Karpas-422 (cell line): Measurements from ENCODE around the gene MEIS2. TPM values are rescaled to one million over a fixed set of nuclear protein-coding genes. Genes with fewer than 3 reads are reported as not detected.

Experiments
- DNase-seq: peaks from one replicate; pipeline ENCODE4 v3.0.0-alpha.2; 2015
- H2AFZ ChIP-seq: fragments of 200-600 bp; sonication (generic); 2 replicates; pipeline ENCODE4 v1.6.1; 2014; ENCODE audit warnings: antibody characterized with exemption, low read length, mixed read lengths
- H3K27ac ChIP-seq: fragments of 200-600 bp; sonication (generic); 2 replicates; pipeline ENCODE4 v1.5.1; 2014; ENCODE audit warnings: mild to moderate bottlenecking, low read length, moderate library complexity
- H3K27me3 ChIP-seq: fragments of 200-600 bp; sonication (generic); 2 replicates; pipeline ENCODE4 v1.6.1; 2014; ENCODE audit warnings: low read length, mixed read lengths
- H3K36me3 ChIP-seq: fragments of 200-600 bp; sonication (generic); 2 replicates; pipeline ENCODE4 v1.6.1; 2014; ENCODE audit warnings: low read length, mixed read lengths; ENCODE audit not compliant: insufficient read depth
- H3K4me1 ChIP-seq: fragments of 200-600 bp; sonication (generic); 2 replicates; pipeline ENCODE4 v1.6.1; 2014; ENCODE audit warnings: mild to moderate bottlenecking, low read length, mixed read lengths
- H3K4me2 ChIP-seq: fragments of 200-600 bp; sonication (generic); 2 replicates; pipeline ENCODE4 v1.6.1; 2014; ENCODE audit warnings: low read length, low read depth, mild to moderate bottlenecking; ENCODE audit not compliant: poor library complexity, severe bottlenecking
- H3K4me3 ChIP-seq: fragments of 200-600 bp; sonication (generic); 2 replicates; pipeline ENCODE4 v1.5.1; 2014; ENCODE audit warnings: mild to moderate bottlenecking, antibody characterized with exemption, low read length, mixed read lengths
- H3K79me2 ChIP-seq: fragments of 200-600 bp; sonication (generic); 2 replicates; pipeline ENCODE4 v1.6.1; 2014; ENCODE audit warnings: mild to moderate bottlenecking, low read length, mixed read lengths
- H3K9ac ChIP-seq: fragments of 200-600 bp; sonication (generic); 2 replicates; pipeline ENCODE4 v1.6.0; 2014; ENCODE audit warnings: low read length
- H3K9me2 ChIP-seq: fragments of 200-600 bp; sonication (generic), shearing (Covaris generic); replicated peaks from 2 replicates; pipeline ENCODE4 v1.6.0; 2014; ENCODE audit warnings: mild to moderate bottlenecking, low read length, moderate library complexity; ENCODE audit not compliant: insufficient read depth
- H3K9me3 ChIP-seq: fragments of 300-700, 200-600 bp; sonication (generic); 2 replicates; pipeline ENCODE4 v1.6.1; 2014; ENCODE audit warnings: low read length, mixed read lengths
- H4K20me1 ChIP-seq: fragments of 200-600 bp; sonication (generic); 2 replicates; pipeline ENCODE4 v1.6.1; 2014; ENCODE audit warnings: mild to moderate bottlenecking, antibody characterized with exemption, low read length, low read depth; ENCODE audit not compliant: insufficient read depth
- total RNA-seq: library from RNA; depleted of rRNA; stranded (reverse); fragments of >200 nt; shearing (Covaris generic); gene quantifications from 2 replicates; pipeline ENCODE4 v1.2.3, GENCODE V29; 2014; ENCODE audit warnings: low replicate concordance

The MEIS2 gene
- total RNA-seq, 1 experiment from 2014 or later: 68.2 TPM

DNA sequence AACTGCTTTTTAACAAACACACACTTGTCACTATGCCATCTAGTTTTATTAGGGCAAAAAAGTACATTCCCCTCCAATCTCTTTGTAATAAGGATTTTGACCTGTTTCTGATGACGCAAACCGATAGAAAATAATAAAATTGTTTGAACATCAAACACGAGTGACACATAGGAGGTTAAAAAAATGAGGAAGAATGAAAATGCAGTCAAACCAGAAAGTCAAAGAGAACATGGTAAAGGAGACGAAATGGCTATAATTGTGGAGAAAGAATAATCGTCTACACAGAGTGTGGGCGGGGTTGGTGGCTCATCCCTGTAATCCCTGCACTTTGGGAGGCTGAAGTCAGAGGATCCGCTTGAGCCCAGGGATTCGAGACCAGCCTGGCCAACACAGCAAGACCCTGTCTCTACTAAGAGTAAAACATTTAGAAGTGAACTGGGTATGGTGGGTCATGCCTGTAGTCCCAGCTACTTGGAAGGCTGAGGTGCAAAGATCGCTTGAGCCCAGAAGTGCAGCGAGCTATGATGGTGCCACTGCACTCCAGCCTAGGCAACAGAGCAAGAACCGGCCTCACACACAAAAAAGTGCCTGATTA lies 83.2 kb downstream of the MEIS2 start:
- Histone ChIP-seq H2AFZ (no peak overlapping the region), H4K20me1 (no peaks in the 10 kb centered on the region), H3K27me3 (no peaks in the 10 kb centered on the region), H3K4me2 (peak overlapping the region; percentile 86), H3K79me2 (peaks cover 68% of the 10 kb centered on the region), H3K4me1 (peaks cover 92% of the 10 kb centered on the region), H3K9ac (peak overlapping the region; percentile 67), H3K9me2 (no peaks in the 10 kb centered on the region), H3K36me3 (0 out of 2 replicates have a peak, but pooled peaks cover 1% of the 10 kb centered on the region), H3K27ac (peak overlapping the region; percentile 97), H3K4me3 (peak overlapping the region; percentile 61), H3K9me3 (no peaks in the 10 kb centered on the region)
- DNase-seq: no peak

DNA sequence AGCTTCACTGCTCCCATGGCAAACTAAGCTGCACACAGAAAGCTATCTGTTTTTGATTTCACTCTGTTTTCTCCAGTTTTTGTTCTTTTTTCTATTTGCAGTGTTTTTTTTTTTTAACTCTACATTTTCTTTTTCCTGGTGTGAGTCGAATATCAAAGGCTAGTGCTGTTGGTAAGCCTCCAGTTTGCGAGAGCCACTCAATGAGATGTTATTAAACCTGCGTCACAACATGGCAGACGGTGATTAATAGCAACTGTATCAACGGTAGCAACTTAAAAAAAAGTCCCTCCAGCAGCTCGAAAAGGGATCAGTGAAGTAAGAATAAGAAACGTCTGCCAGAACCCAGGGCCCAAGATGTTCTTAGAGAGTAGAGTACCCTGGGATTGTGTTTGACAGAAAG lies 84.1 kb downstream of the MEIS2 start:
- DNase-seq: peak; percentile 82
- no peaks in the 10 kb centered on the region for H4K20me1 ChIP-seq
- no peak overlapping the region for H2AFZ ChIP-seq
- H3K4me1 ChIP-seq: peaks cover 96% of the 10 kb centered on the region
- H3K27me3 ChIP-seq: no peaks in the 10 kb centered on the region
- H3K36me3 ChIP-seq: 0 out of 2 replicates have a peak, but pooled peaks cover 4% of the 10 kb centered on the region
- H3K4me2 ChIP-seq: peak overlapping the region; percentile 86
- H3K4me3 ChIP-seq: peak overlapping the region; percentile 61
- peak overlapping the region; percentile 97 for H3K27ac ChIP-seq
- H3K9me3 ChIP-seq: no peaks in the 10 kb centered on the region
- H3K9ac ChIP-seq: peak overlapping the region; percentile 67
- H3K79me2 ChIP-seq: peaks cover 72% of the 10 kb centered on the region
- H3K9me2 ChIP-seq: no peaks in the 10 kb centered on the region

DNA sequence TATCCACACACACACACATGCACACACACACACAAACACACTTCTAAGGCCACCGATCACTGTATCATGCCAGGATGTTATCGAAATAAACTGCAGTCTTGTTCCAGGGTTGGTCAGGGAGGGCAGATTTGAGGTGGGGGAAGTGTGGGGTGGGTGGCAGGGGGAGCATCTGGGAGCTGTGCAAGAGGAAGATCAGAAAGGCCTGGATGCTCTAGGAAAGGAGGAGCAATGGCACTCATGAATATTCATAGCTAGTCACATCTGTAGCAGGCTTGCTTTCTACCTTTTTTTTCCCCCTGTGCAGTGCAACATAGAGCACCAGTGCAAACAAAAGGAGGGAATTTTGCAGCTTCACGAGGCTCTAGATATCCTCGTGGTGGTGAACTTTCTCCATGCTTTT lies 84.9 kb downstream of the MEIS2 start:
- H3K27ac ChIP-seq: peak overlapping the region; percentile 97

DNA sequence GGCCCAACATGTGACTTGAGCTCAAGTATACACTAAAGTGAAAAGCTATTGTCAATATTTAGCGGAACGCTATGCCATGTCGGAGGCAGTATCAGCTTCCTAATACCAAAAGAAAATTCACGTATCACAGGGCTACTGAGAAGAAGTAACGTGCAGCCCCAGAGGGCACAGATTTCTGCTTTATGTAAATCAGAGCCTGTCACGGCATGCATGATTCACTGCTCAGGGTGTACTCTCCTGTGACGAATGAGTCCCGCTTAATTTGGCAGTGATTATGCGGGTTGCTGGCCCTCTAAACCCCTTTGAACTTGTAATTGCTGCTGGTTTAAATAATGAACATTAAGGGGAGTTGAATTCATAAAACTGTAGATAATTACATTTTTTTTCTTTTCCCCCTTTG lies 85.3 kb downstream of the MEIS2 start:
- Histone ChIP-seq H3K4me3 (peak overlapping the region; percentile 61), H2AFZ (no peak overlapping the region), H3K4me2 (peak overlapping the region; percentile 86), H3K9ac (peak overlapping the region; percentile 67), H3K79me2 (peaks cover 71% of the 10 kb centered on the region), H3K4me1 (peaks cover 88% of the 10 kb centered on the region), H3K27me3 (no peaks in the 10 kb centered on the region), H3K9me3 (no peaks in the 10 kb centered on the region), H3K27ac (peak overlapping the region; percentile 97), H4K20me1 (no peaks in the 10 kb centered on the region), H3K36me3 (0 out of 2 replicates have a peak, but pooled peaks cover 4% of the 10 kb centered on the region), H3K9me2 (no peaks in the 10 kb centered on the region)
- DNase-seq: peak; percentile 96

More for the DNA sequence above, 84.9 kb downstream of the MEIS2 start:
- Histone ChIP-seq H3K27me3 (no peaks in the 10 kb centered on the region), H3K9me2 (no peaks in the 10 kb centered on the region), H3K9me3 (no peaks in the 10 kb centered on the region), H3K4me2 (peak overlapping the region; percentile 86), H3K9ac (peak overlapping the region; percentile 67), H3K4me3 (peak overlapping the region; percentile 61), H3K4me1 (peaks cover 92% of the 10 kb centered on the region), H3K36me3 (0 out of 2 replicates have a peak, but pooled peaks cover 4% of the 10 kb centered on the region), H4K20me1 (no peaks in the 10 kb centered on the region), H3K79me2 (peaks cover 72% of the 10 kb centered on the region), H2AFZ (no peak overlapping the region)
- peak; percentile 78 for DNase-seq

DNA sequence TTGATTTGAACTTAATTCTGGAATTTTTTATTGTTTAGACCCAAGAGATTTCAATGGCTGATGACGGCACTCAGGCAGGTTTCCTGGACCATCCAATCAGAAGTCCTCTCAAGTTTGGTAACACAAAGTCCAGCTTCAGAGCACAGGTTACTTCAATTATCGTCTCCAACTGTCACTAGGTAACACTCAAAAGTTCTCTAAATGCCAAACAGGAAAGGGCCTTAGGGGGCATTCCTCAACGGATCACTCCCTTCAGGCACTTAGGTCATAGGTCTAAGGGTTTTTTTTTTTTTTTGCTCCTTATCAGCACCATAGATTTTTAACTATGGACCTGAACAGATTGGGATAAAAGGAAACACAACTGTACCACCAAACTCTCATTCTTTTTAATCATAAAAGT lies 85.8 kb downstream of the MEIS2 start:
- Histone ChIP-seq H3K9ac (peak overlapping the region; percentile 62), H4K20me1 (no peaks in the 10 kb centered on the region), H3K27ac (peak overlapping the region; percentile 97), H3K4me3 (peak overlapping the region; percentile 61), H3K9me2 (no peaks in the 10 kb centered on the region), H3K4me2 (peak overlapping the region; percentile 86), H3K79me2 (peaks cover 68% of the 10 kb centered on the region), H3K4me1 (peaks cover 83% of the 10 kb centered on the region), H2AFZ (no peak overlapping the region; the same call in 1 of the 2 replicates), H3K36me3 (0 out of 2 replicates have a peak, but pooled peaks cover 4% of the 10 kb centered on the region), H3K27me3 (no peaks in the 10 kb centered on the region), H3K9me3 (no peaks in the 10 kb centered on the region)
- DNase-seq: no peak

DNA sequence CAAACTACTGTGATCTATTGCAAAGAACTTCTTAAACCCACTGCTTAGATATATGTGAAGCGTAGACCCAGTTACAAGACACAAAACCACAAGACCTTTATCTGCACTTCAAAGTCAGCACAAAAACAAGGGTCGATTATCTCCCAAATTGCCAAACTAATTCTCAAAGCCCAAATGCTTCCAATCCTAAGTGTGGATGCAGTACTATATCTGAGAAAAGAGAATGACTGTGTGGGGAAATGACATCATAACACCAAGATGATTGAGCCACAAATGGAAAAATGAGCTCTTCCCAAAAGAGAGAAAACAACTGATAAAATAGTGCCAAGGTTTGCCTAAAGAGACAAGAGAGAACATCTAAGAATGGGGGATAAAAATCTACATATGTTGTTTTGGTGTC lies 86.2 kb downstream of the MEIS2 start:
- Histone ChIP-seq H3K27me3 (no peaks in the 10 kb centered on the region), H4K20me1 (no peaks in the 10 kb centered on the region), H3K4me1 (peaks cover 79% of the 10 kb centered on the region), H3K9ac (peak overlapping the region; percentile 62), H3K4me3 (peak overlapping the region; percentile 61), H3K9me3 (no peaks in the 10 kb centered on the region), H3K4me2 (peak overlapping the region; percentile 86), H3K27ac (peak overlapping the region; percentile 97), H3K79me2 (peaks cover 68% of the 10 kb centered on the region), H3K9me2 (no peaks in the 10 kb centered on the region), H3K36me3 (0 out of 2 replicates have a peak, but pooled peaks cover 4% of the 10 kb centered on the region), H2AFZ (no peak overlapping the region; the same call in 1 of the 2 replicates)
- DNase-seq: no peak

DNA sequence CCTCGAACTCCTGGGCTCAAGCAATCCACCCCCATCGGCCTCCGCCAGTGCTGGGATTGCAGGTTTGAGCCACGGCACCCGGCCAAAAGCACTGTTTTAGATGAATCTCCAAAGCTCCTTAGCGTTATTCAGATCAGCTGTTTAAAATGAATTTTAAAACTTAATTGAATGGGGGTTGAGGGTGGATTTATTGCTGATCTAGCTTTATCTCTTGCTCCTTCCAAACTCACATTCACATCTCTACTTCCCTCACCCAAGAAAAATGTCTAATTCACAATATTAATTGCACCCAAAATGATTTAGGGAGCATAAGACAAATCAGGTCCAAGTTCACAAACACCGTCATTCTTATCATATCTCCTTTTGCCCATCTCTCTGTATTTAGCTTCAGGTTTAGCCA lies 89.8 kb downstream of the MEIS2 start:
- DNase-seq: no peak
- Histone ChIP-seq H4K20me1 (no peaks in the 10 kb centered on the region), H3K9ac (no peak overlapping the region), H3K9me3 (no peaks in the 10 kb centered on the region), H3K36me3 (peaks cover 7% of the 10 kb centered on the region; the same call in 1 of the 2 replicates), H3K4me3 (no peak overlapping the region), H3K27ac (peak overlapping the region; percentile 20; the same call in 1 of the 2 replicates), H3K79me2 (peaks cover 77% of the 10 kb centered on the region), H3K9me2 (no peaks in the 10 kb centered on the region), H2AFZ (no peak overlapping the region), H3K4me1 (peaks cover 59% of the 10 kb centered on the region), H3K27me3 (no peaks in the 10 kb centered on the region), H3K4me2 (no peak overlapping the region)

DNA sequence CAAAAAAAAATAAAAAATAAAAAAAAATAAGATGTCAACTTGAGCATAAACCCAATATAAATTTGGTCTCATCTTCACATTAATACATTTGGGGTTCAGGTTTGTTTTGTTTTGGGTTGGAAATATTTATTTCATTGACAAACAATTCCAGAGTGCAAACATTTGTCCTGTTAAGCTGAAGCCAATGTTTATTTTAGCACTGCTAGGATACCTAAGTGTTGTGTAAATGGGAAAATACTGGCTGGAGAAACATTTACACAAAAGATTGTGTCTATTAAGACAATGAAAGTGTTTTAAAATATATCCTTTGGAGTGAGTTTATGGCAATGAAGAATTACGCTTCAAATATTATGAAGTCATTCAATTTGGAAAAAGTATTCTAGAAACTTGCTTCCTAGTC lies 91.1 kb downstream of the MEIS2 start:
- Histone ChIP-seq H3K27me3 (no peaks in the 10 kb centered on the region), H3K36me3 (peaks cover 20% of the 10 kb centered on the region), H3K4me3 (no peak overlapping the region), H2AFZ (no peak overlapping the region), H3K4me2 (no peak overlapping the region), H3K9me2 (no peaks in the 10 kb centered on the region), H3K4me1 (peaks cover 48% of the 10 kb centered on the region), H3K9ac (no peak overlapping the region), H3K27ac (no peak overlapping the region), H4K20me1 (no peaks in the 10 kb centered on the region), H3K79me2 (peaks cover 83% of the 10 kb centered on the region), H3K9me3 (no peaks in the 10 kb centered on the region)
- DNase-seq: no peak
